Cardiac muscle cell (in vitro differentiated cells and primary cell): ENCODE measurements around the gene ADIPOQ. TPM values are rescaled to one million over a fixed set of nuclear protein-coding genes. Genes with fewer than 3 reads are reported as not detected.

Experiments used
- DNase-seq, 2 donors: peaks; one replicate each; pipeline versions ENCODE4 v3.0.0 to v3.0.0-alpha.2; 2010 to 2017; ENCODE audit warnings: low read depth in 1 of 2, low spot score in 1 of 2
- H3K27ac ChIP-seq: fragments of 200-600 bp; sonication (generic); 2 replicates; pipeline ENCODE4 v1.5.1; 2016
- H3K27me3 ChIP-seq: fragments of 200-600 bp; sonication (generic); 2 replicates; pipeline ENCODE4 v1.6.0; 2016; ENCODE audit warnings: control low read depth
- H3K36me3 ChIP-seq: fragments of 200-600 bp; sonication (generic); 2 replicates; pipeline ENCODE4 v1.5.1; 2016; ENCODE audit warnings: control low read depth
- H3K4me1 ChIP-seq: fragments of 200-600 bp; sonication (generic); 2 replicates; pipeline ENCODE4 v1.8.1; 2017; ENCODE audit warnings: low read depth, mild to moderate bottlenecking, mixed run types
- H3K4me3 ChIP-seq: fragments of 200-600 bp; sonication (generic); 2 replicates; pipeline ENCODE4 v1.5.1; 2016; ENCODE audit warnings: mild to moderate bottlenecking
- H3K9me3 ChIP-seq: fragments of 200-600 bp; sonication (generic); 2 replicates; pipeline ENCODE4 v1.5.1; 2017; ENCODE audit warnings: low read depth, mild to moderate bottlenecking, control low read depth
- CTCF ChIP-seq: IDR thresholded peaks from 2 replicates; pipeline ENCODE4 v1.5.1; 2012; ENCODE audit warnings: low read depth, mild to moderate bottlenecking, low read length
- polyA plus RNA-seq: library from polyadenylated mRNA; unstranded; fragments of >200 nt; fragmentation: Nextera tagmentation; extraction: Ambion mirVana; gene quantifications from 2 replicates; pipeline ENCODE4 v1.2.1, GENCODE V29; 2016
- total RNA-seq: library from RNA; depleted of rRNA; stranded (reverse); fragments of >200 nt; gene quantifications from 2 replicates; pipeline ENCODE4 v1.2.3, GENCODE V29; 2016

The ADIPOQ gene
- total and polyA plus RNA-seq, 2 experiments from 2014 or later, result not detected

- Histone ChIP-seq H3K27me3 (peaks cover 80% of the 10 kb centered on the region), H3K9me3 (no peaks in the 10 kb centered on the region), H3K4me1 (peaks cover 3% of the 10 kb centered on the region), H3K4me3 (peak overlapping the region; percentile 73), H3K36me3 (no peaks in the 10 kb centered on the region), H3K27ac (no peak overlapping the region)
- peak; percentile 87 to 93 for DNase-seq
- TF ChIP-seq CTCF, result no peak
These were observed 15.3 kb upstream of the ADIPOQ start for GRCh38 chr3:186826976-186827857.

- H3K9me3 ChIP-seq, result no peaks in the 10 kb centered on the region
- no peak overlapping the region for H3K27ac ChIP-seq
- no peak for TF ChIP-seq CTCF
- H3K27me3 ChIP-seq, result peaks cover 92% of the 10 kb centered on the region
- H3K4me3 ChIP-seq, result no peak overlapping the region
- peaks cover 3% of the 10 kb centered on the region for H3K4me1 ChIP-seq
- no peaks in the 10 kb centered on the region for H3K36me3 ChIP-seq
- DNase-seq, result no peak
These were observed 14.2 kb upstream of the ADIPOQ start for GRCh38 chr3:186828340-186828739.

GRCh38 chr3:186831798-186832197 lies 10.7 kb upstream of the ADIPOQ start:
- DNase-seq, result no peak
- H3K27me3 ChIP-seq, result peaks cover 72% of the 10 kb centered on the region
- no peak overlapping the region for H3K4me3 ChIP-seq
- TF ChIP-seq CTCF, result no peak
- no peaks in the 10 kb centered on the region for H3K4me1 ChIP-seq
- H3K36me3 ChIP-seq, result no peaks in the 10 kb centered on the region
- H3K9me3 ChIP-seq, result no peaks in the 10 kb centered on the region
- no peak overlapping the region for H3K27ac ChIP-seq

- Histone ChIP-seq H3K9me3 (no peaks in the 10 kb centered on the region), H3K27me3 (peaks cover 69% of the 10 kb centered on the region), H3K4me1 (no peaks in the 10 kb centered on the region), H3K4me3 (no peak overlapping the region), H3K27ac (no peak overlapping the region), H3K36me3 (no peaks in the 10 kb centered on the region)
- DNase-seq, result no peak
- no peak for TF ChIP-seq CTCF
These were observed 10.2 kb upstream of the ADIPOQ start for GRCh38 chr3:186832276-186832675.

- Histone ChIP-seq H3K4me3 (no peak overlapping the region), H3K27me3 (no peaks in the 10 kb centered on the region), H3K27ac (no peak overlapping the region), H3K36me3 (no peaks in the 10 kb centered on the region), H3K9me3 (no peaks in the 10 kb centered on the region), H3K4me1 (no peaks in the 10 kb centered on the region)
- peak in 1 of 2 donors; percentile 94 for DNase-seq
- TF ChIP-seq CTCF, result no peak
These were observed 2.5 kb upstream of the ADIPOQ start for GRCh38 chr3:186839874-186840641.
